Breast epithelium (tissue), 3 donors: ENCODE measurements around the gene ZNF133.

Experiments used
- POLR2A ChIP-seq: fragments of 450-650 bp; IDR thresholded peaks from one replicate; pipeline ENCODE4 v1.6.1; 2016; ENCODE audit warnings: antibody characterized with exemption, mild to moderate bottlenecking, moderate library complexity
- TF ChIP-seq, protein P1 (sequence below), 3 donors: fragments of 450-650 bp; IDR thresholded peaks; one replicate each; pipeline ENCODE4 v1.5.1; 2016 to 2017; ENCODE audit warnings: antibody characterized with exemption in 3 of 3, mild to moderate bottlenecking in 3 of 3, moderate library complexity in 3 of 3

DNA sequence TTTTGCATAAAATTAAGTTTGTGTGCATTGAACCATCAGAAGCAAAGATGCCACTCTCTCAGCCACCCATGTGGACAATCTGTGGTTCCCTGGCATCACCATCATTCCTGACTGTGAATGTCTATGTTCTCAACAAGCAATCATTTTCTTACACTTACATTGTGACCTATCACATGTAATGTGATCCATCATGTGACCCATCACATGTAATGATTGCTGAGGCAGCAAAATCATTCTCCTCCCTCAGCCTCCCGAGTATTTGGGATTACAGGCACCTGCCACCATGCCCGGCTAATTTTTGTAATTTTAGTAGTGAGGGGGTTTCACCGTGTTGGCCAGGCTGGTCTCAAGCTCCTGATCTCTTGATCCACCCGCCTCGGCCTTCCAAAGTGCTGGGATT is 22.0 kb upstream of the ZNF133 start:
- no peak for TF ChIP-seq POLR2A
- TF ChIP-seq, protein P1, sequence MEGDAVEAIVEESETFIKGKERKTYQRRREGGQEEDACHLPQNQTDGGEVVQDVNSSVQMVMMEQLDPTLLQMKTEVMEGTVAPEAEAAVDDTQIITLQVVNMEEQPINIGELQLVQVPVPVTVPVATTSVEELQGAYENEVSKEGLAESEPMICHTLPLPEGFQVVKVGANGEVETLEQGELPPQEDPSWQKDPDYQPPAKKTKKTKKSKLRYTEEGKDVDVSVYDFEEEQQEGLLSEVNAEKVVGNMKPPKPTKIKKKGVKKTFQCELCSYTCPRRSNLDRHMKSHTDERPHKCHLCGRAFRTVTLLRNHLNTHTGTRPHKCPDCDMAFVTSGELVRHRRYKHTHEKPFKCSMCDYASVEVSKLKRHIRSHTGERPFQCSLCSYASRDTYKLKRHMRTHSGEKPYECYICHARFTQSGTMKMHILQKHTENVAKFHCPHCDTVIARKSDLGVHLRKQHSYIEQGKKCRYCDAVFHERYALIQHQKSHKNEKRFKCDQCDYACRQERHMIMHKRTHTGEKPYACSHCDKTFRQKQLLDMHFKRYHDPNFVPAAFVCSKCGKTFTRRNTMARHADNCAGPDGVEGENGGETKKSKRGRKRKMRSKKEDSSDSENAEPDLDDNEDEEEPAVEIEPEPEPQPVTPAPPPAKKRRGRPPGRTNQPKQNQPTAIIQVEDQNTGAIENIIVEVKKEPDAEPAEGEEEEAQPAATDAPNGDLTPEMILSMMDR (IDR thresholded peaks at IDR 0.05): no peak
